ENCODE results near the gene CAVIN3. TPM values are rescaled to one million over a fixed set of nuclear protein-coding genes. Genes with fewer than 3 reads are reported as not detected.

Gene CAVIN3
- total and polyA plus RNA-seq, 9 of the 15 experiments (the other 6 are each of a cell fraction or from before 2014, with no cell fraction given) = 0.13 TPM; not detected in 8

GRCh38 chr11:6353367-6353987 is 33.2 kb upstream of the CAVIN3 start:
- no peak overlapping the region for H2AFZ ChIP-seq (ENCODE audit: low read depth, low read length)
- 2% methylated on average over 5 of the region's 5 CpGs for whole genome bisulfite sequencing (ENCODE audit: insufficient coverage, low coverage, missing lambda C conversion rate)
- no TSS peak for BruUV-seq (replicated peaks)
- no peak overlapping the region for H3K4me3 ChIP-seq
- no peaks in the 10 kb centered on the region for H3K9me1 ChIP-seq (ENCODE audit: control insufficient read depth, insufficient read depth, low read length)
- H3K27me3 ChIP-seq (ENCODE audit: control insufficient read depth in 2 of 2, insufficient read depth in 2 of 2, low read length in 2 of 2) = peaks cover 0 to 9% of the 10 kb centered on the region in 2 experiments; a peak in 4 of 5 replicates
- no peak overlapping the region for H3K4me2 ChIP-seq (ENCODE audit: insufficient read depth, low read length)
- POLR2A ChIA-PET = interaction anchor here (0.6 to 1.0 kb wide), 5 partner anchors 28 to 138 kb away, joined by 3 read pairs; no protein-coding TSS in a partner anchor
- intact Hi-C loops (cut with micrococcal nuclease) = loop anchor here (2.0 kb wide), 2 partner anchors 103 to 331 kb away; no protein-coding TSS in a partner anchor
- H3K4me1 ChIP-seq (replicated peaks in 1 of 2; ENCODE audit: control insufficient read depth in 2 of 2, insufficient read depth in 2 of 2, low read length in 2 of 2) = peaks cover 0 to 5% of the 10 kb centered on the region in 2 experiments; a peak in 2 of 5 replicates
- H3K27ac ChIP-seq (ENCODE audit: extremely low read depth, low read depth, low read length) = no peak overlapping the region
- no peaks in the 10 kb centered on the region for H3K9me3 ChIP-seq (replicated peaks; ENCODE audit: control insufficient read depth, insufficient read depth, low read depth, low read length)
- FAIRE-seq = peak; percentile 94
- H3K36me3 ChIP-seq (ENCODE audit: control insufficient read depth, insufficient read depth, low read length) = no peaks in the 10 kb centered on the region
- peak; percentile 89 for ATAC-seq
- DNase-seq (ENCODE audit: extremely low read depth in 1 of 4, low spot score in 3 of 4) = peak; percentile 61 to 71 (median 63)
- H4K20me1 ChIP-seq (replicated peaks; ENCODE audit: control insufficient read depth, insufficient read depth, low read length) = 0 out of 2 replicates have a peak, but pooled peaks cover 3% of the 10 kb centered on the region
- no peak overlapping the region for H3K9ac ChIP-seq (ENCODE audit: insufficient read depth in 1 of 2, low read depth in 2 of 2, low read length in 2 of 2)
- no peaks in the 10 kb centered on the region for H3K79me2 ChIP-seq (ENCODE audit: control insufficient read depth, insufficient read depth, low read length)
- in situ Hi-C loops (cut with MboI) = loop anchor here (5.0 kb wide), 1 partner anchor 331 kb away; no protein-coding TSS in a partner anchor
- CTCF ChIA-PET (ENCODE audit: low intra/inter-chr PET ratio) = interaction anchor here (0.5 to 2.3 kb wide), 6 partner anchors 72 to 361 kb away, joined by 4 to 11 read pairs (median 4); no protein-coding TSS in a partner anchor
- TF ChIP-seq STAG1 (CRISPR knock-in tag; IDR thresholded peaks at IDR 0.05; ENCODE audit: borderline replicate concordance) = peak; percentile 83; the same call in 1 of the 2 replicates
- peak; percentile 57; the same call in 1 of the 2 replicates for TF ChIP-seq REST (IDR thresholded peaks at IDR 0.05; ENCODE audit: borderline replicate concordance)
- TF ChIP-seq REST (CRISPR knock-in tag; IDR thresholded peaks at IDR 0.05; ENCODE audit: low read depth) = no peak
- peak; percentile 80 for TF ChIP-seq SMC3 (conservative IDR thresholded peaks at IDR 0.05; ENCODE audit: insufficient read depth, low read depth, low read length)
- peak; percentile 17; the same call in 1 of the 2 replicates for TF ChIP-seq TFAP4 (CRISPR knock-in tag; IDR thresholded peaks at IDR 0.05; ENCODE audit: borderline replicate concordance)
- no peak for TF ChIP-seq CBX3 (IDR thresholded peaks at IDR 0.05; ENCODE audit: borderline replicate concordance in 1 of 2, low read length in 2 of 2)
- TF ChIP-seq MITF (IDR thresholded peaks at IDR 0.05) = no peak

All from K562 (cell line).